ENCODE data around the gene SYF2. TPM values are rescaled to one million over a fixed set of nuclear protein-coding genes. Genes with fewer than 3 reads are reported as not detected.

The SYF2 gene
- total and polyA plus RNA-seq, 2 donors (not counting 1 experiment from before 2014, with no cell fraction given): 41.6 to 42.4 TPM

DNA sequence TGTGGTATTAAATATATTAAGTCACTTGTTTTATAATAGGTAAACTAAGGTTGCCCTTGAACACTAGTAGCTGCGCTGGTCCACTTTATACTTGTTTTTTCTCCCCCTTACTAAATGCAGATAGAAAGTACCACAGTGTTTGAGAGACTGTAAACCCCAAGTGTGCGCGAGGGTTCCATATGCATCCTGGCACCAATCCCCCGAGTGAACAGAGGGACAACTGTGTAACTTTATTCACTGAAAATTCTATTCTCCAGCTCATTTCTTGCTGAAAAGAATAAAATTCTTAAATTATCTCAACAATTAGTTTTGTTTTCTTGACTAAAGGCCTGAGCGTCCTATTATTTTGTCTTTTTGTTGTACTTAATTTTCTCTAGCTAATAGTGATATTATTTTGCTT is 13.1 kb upstream of the SYF2 start:
- Histone ChIP-seq H2AFZ (ENCODE audit: low read length) (no peak overlapping the region), H3K4me2 (ENCODE audit: extremely low read depth, insufficient read depth, low read length) (peak overlapping the region; percentile 83), H3K36me3 (ENCODE audit: control insufficient read depth, insufficient read depth, low read length) (peaks cover 10% of the 10 kb centered on the region), H3K79me2 (ENCODE audit: control insufficient read depth, insufficient read depth, low read length) (peaks cover 43% of the 10 kb centered on the region), H3K9me3 (ENCODE audit: control insufficient read depth, insufficient read depth, low read depth, low read length) (no peaks in the 10 kb centered on the region), H3K9ac (ENCODE audit: insufficient read depth, low read length) (no peak overlapping the region), H3K4me1 (ENCODE audit: control insufficient read depth, extremely low read depth, insufficient read depth, low read length) (peaks cover 4% of the 10 kb centered on the region), H4K20me1 (ENCODE audit: control insufficient read depth, extremely low read depth, insufficient read depth, low read length) (no peaks in the 10 kb centered on the region), H3K27ac (ENCODE audit: insufficient read depth, low read length) (no peak overlapping the region), H3K4me3 (replicated peaks in 1 of 4; ENCODE audit: control extremely low read depth in 1 of 4, insufficient read depth in 1 of 4, low read depth in 3 of 4, low read length in 4 of 4) (peak overlapping the region; percentile 78 to 96 (median 92)), H3K27me3 (ENCODE audit: control insufficient read depth, insufficient read depth, low read length) (no peaks in the 10 kb centered on the region)
- TF ChIP-seq, protein P1, sequence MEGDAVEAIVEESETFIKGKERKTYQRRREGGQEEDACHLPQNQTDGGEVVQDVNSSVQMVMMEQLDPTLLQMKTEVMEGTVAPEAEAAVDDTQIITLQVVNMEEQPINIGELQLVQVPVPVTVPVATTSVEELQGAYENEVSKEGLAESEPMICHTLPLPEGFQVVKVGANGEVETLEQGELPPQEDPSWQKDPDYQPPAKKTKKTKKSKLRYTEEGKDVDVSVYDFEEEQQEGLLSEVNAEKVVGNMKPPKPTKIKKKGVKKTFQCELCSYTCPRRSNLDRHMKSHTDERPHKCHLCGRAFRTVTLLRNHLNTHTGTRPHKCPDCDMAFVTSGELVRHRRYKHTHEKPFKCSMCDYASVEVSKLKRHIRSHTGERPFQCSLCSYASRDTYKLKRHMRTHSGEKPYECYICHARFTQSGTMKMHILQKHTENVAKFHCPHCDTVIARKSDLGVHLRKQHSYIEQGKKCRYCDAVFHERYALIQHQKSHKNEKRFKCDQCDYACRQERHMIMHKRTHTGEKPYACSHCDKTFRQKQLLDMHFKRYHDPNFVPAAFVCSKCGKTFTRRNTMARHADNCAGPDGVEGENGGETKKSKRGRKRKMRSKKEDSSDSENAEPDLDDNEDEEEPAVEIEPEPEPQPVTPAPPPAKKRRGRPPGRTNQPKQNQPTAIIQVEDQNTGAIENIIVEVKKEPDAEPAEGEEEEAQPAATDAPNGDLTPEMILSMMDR (conservative IDR thresholded peaks at IDR 0.05 in 1 of 2, IDR thresholded peaks at IDR 0.05 in 1 of 2; ENCODE audit: low read depth in 1 of 2, low read length in 2 of 2): no peak
- TF ChIP-seq EZH2 (IDR thresholded peaks at IDR 0.05; ENCODE audit: low read length, missing control alignments): no peak
- no peak for DNase-seq (ENCODE audit: low read depth in 2 of 2)

DNA sequence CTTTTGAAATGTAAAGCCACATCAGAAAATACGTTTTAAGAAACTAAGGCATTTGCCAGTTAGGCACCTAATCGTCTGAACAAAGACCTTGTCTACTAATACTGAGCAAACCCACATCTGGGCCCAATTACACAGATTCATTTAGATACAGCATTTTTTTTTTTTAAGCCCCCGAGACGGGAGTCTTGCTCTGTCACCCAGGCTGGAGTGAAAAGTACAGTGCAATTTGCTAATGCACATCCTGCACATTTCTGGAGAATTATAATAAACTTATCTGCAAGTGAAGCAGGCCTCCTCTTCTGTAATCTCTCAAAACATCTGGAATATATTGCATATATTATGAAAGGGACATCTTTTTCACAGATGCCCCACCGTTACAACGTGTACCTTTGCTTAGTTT is 11.6 kb upstream of the SYF2 start:
- Histone ChIP-seq H3K9me3 (ENCODE audit: control insufficient read depth, insufficient read depth, low read depth, low read length) (no peaks in the 10 kb centered on the region), H3K9ac (ENCODE audit: insufficient read depth, low read length) (no peak overlapping the region)

DNA sequence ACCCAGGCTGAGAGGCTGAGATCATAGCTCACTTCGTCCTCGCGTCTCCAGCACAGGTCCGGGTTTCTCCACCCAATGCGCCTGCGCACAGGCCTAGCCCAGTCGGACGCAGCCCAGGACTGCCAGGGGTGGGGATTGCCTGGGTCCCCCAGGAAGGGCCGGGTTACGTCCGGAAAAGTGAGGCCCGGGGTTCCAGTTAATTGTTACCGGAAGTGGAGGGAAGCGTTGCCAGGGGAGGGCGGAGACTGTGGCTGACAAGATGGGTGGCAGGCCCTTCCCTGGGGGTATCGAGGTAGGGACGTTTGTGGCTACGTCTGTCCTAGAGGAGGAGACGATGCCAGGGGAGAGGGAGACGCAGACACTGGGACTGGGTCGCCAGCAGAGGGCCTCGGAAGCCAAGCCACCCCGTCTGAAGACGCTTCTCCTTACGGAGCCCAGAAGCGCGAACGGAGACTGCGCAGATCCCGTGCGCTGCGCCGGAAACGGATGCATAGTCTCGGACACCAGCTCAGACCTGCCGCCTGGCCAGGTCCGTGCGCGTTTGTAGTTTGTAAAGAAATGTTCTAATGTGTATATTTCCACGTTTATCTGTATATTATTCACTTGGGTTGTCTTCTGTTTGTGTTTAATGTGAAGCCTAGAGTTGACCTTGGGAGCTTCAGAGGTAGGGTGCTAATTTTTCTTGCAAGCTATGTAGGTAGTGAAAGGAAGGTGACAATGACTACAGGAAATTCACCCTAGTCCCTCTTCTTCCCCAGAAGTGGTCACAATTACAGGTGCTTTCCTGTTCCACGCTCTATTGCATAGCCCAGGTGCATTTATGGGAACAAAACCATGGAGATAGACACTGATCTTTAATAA is 7.6 kb upstream of the SYF2 start:
- peak; percentile 86 to 89 for DNase-seq (ENCODE audit: low read depth in 2 of 2)
- TF ChIP-seq, protein P1 (conservative IDR thresholded peaks at IDR 0.05 in 1 of 2, IDR thresholded peaks at IDR 0.05 in 1 of 2; ENCODE audit: low read depth in 1 of 2, low read length in 2 of 2): peak; percentile 48 to 55
- TF ChIP-seq EZH2 (IDR thresholded peaks at IDR 0.05; ENCODE audit: low read length, missing control alignments): no peak

More for the DNA sequence above, 11.6 kb upstream of the SYF2 start:
- Histone ChIP-seq H3K27ac (ENCODE audit: insufficient read depth, low read length) (no peak overlapping the region), H3K4me1 (ENCODE audit: control insufficient read depth, extremely low read depth, insufficient read depth, low read length) (peaks cover 12% of the 10 kb centered on the region), H3K79me2 (ENCODE audit: control insufficient read depth, insufficient read depth, low read length) (peaks cover 43% of the 10 kb centered on the region), H3K27me3 (ENCODE audit: control insufficient read depth, insufficient read depth, low read length) (no peaks in the 10 kb centered on the region), H2AFZ (ENCODE audit: low read length) (no peak overlapping the region), H3K4me2 (ENCODE audit: extremely low read depth, insufficient read depth, low read length) (no peak overlapping the region), H4K20me1 (ENCODE audit: control insufficient read depth, extremely low read depth, insufficient read depth, low read length) (no peaks in the 10 kb centered on the region), H3K4me3 (replicated peaks in 1 of 4; ENCODE audit: control extremely low read depth in 1 of 4, insufficient read depth in 1 of 4, low read depth in 3 of 4, low read length in 4 of 4) (peak overlapping the region in 1 of 4 experiments; percentile 87), H3K36me3 (ENCODE audit: control insufficient read depth, insufficient read depth, low read length) (peaks cover 10% of the 10 kb centered on the region)
- no peak for DNase-seq (ENCODE audit: low read depth in 2 of 2)
- no peak for TF ChIP-seq EZH2 (IDR thresholded peaks at IDR 0.05; ENCODE audit: low read length, missing control alignments)
- TF ChIP-seq, protein P1 (conservative IDR thresholded peaks at IDR 0.05 in 1 of 2, IDR thresholded peaks at IDR 0.05 in 1 of 2; ENCODE audit: low read depth in 1 of 2, low read length in 2 of 2): no peak

More for the DNA sequence above, 7.6 kb upstream of the SYF2 start:
- H3K36me3 ChIP-seq (ENCODE audit: control insufficient read depth, insufficient read depth, low read length): peaks cover 8% of the 10 kb centered on the region
- H3K4me1 ChIP-seq (ENCODE audit: control insufficient read depth, extremely low read depth, insufficient read depth, low read length): peaks cover 12% of the 10 kb centered on the region
- peaks cover 21% of the 10 kb centered on the region for H3K79me2 ChIP-seq (ENCODE audit: control insufficient read depth, insufficient read depth, low read length)
- no peaks in the 10 kb centered on the region for H3K27me3 ChIP-seq (ENCODE audit: control insufficient read depth, insufficient read depth, low read length)
- peak overlapping the region; percentile 88 for H2AFZ ChIP-seq (ENCODE audit: low read length)
- H3K27ac ChIP-seq (ENCODE audit: insufficient read depth, low read length): peak overlapping the region; percentile 91
- H4K20me1 ChIP-seq (ENCODE audit: control insufficient read depth, extremely low read depth, insufficient read depth, low read length): no peaks in the 10 kb centered on the region
- H3K4me2 ChIP-seq (ENCODE audit: extremely low read depth, insufficient read depth, low read length): peak overlapping the region; percentile 59
- H3K9me3 ChIP-seq (ENCODE audit: control insufficient read depth, insufficient read depth, low read depth, low read length): no peaks in the 10 kb centered on the region
- peak overlapping the region; percentile 63 for H3K9ac ChIP-seq (ENCODE audit: insufficient read depth, low read length)
- peak overlapping the region; percentile 14 to 76 (median 51) for H3K4me3 ChIP-seq (replicated peaks in 1 of 4; ENCODE audit: control extremely low read depth in 1 of 4, insufficient read depth in 1 of 4, low read depth in 3 of 4, low read length in 4 of 4)
